HG02884 (cell line): ENCODE measurements around the gene DNAH6.
"Not testable (repeated sequence)": the region's sequence is repeated elsewhere in the genome, so short reads cannot be mapped to it uniquely, and the experiment has no call there.

ENCODE experiments used
- ATAC-seq: cut with Tn5 transposase; IDR thresholded peaks from one replicate; pipeline ENCODE4 v1.9.1; 2021; ENCODE audit warnings: mild to moderate bottlenecking, moderate library complexity; ENCODE audit not compliant: unreplicated experiment

DNAH6 gene, protein sequence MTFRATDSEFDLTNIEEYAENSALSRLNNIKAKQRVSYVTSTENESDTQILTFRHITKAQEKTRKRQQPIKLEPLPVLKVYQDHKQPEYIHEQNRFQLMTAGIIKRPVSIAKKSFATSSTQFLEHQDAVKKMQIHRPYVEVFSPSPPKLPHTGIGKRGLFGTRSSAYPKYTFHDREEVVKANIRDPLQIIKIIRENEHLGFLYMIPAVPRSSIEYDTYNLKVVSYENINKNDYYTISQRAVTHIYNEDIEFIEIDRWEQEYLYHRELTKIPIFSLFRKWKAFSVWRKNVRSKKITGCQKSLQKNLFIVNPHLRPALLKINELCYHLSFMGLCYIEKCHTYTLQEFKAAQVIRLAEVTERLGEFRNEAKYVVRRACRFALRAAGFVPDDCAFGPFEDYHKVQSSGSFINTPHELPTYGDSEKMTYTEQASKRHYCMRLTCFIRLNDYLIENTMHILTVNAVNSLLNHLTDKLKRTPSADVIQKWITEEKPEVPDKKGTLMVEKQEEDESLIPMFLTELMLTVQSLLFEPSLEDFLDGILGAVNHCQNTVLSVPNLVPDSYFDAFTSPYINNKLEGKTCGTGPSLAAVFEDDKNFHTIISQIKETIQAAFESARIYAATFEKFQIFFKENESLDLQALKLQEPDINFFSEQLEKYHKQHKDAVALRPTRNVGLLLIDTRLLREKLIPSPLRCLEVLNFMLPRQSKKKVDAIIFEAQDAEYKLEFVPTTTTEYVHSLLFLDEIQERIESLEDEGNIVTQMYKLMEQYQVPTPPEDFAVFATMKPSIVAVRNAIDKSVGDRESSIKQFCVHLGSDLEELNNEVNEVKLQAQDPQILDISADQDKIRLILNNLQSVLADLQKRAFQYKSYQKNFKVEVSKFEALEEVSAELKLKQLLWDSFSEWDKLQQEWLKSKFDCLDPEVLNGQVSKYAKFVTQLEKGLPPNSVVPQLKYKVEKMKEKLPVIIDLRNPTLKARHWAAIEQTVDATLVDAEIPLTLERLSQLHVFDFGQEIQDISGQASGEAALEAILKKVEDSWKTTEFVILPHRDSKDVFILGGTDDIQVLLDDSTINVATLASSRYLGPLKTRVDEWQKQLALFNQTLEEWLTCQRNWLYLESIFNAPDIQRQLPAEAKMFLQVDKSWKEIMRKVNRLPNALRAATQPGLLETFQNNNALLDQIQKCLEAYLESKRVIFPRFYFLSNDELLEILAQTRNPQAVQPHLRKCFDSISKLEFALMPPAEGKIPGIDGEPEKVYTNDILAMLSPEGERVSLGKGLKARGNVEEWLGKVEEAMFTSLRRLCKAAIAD (N-terminal part only)

GRCh38 chr2:84516234-84516986, at the start of gene DNAH6:
DNAH6 (plus strand) TSS chr2:84516498; CDS start chr2:84517827, 1,329 bp downstream.
- peak; percentile 97 for ATAC-seq

GRCh38 chr2:84467389-84467788, 48.9 kb upstream of the DNAH6 start:
- no peak for ATAC-seq

DNA sequence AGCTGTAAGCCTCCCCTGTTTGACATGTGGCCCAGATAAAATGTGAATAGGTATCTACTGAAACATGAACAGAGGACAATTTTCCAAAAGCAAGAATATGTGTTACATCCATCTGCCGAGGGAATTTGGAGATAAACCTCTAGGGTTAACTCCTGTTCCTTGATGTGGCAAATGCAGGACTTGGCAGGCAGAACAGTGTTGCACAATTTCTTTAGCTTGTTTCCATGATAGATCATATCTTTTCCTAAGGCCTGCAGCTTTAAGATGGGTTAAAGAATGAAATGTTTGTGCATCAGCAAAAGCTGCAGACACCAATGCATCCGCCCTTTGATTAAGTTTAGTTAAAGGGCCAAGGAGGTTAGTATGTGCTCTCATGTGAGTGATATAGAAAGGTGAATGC, 43.9 kb upstream of the DNAH6 start:
- not testable (repeated sequence) for ATAC-seq

GRCh38 chr2:84472856-84473565, 43.3 kb upstream of the DNAH6 start:
- ATAC-seq = no peak

DNA sequence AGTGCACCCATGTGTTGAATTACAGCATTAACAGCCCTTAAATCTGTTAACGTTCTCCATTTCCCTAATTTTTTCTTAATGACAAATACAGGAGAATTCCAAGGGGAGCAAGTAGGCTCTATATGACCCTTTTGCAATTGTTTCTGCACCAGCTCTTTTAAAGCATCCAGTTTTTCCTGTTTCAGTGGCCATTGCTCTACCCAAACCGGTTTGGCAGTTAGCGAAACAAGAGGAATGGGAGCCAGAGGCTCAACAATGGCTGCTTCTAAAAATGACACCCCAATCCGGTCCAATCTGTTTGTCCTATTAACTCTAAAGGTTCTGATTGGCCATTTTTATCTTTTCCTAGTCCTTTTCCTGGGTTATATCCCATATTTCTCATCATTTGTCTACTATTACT, 42.1 kb upstream of the DNAH6 start:
- ATAC-seq = no peak

DNA sequence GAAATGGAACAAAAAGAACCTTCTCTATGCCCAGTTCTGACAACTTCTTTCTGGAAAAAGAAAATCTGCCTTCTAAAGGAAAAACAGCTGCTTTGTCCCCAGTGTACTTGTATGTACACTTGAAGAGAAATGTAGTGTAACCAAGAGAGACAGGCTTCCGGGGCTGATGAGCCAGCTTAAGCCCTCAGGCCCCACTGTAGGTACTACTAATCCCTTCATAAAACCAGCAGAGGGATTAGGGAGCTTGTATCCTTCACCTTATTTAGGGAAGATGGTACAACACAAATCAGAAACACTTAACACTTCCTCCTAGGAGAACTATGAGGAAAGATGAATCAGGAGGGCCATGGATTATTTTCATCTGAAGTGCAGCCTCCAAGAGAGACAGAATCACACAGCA, 38.4 kb upstream of the DNAH6 start:
- no peak for ATAC-seq

DNA sequence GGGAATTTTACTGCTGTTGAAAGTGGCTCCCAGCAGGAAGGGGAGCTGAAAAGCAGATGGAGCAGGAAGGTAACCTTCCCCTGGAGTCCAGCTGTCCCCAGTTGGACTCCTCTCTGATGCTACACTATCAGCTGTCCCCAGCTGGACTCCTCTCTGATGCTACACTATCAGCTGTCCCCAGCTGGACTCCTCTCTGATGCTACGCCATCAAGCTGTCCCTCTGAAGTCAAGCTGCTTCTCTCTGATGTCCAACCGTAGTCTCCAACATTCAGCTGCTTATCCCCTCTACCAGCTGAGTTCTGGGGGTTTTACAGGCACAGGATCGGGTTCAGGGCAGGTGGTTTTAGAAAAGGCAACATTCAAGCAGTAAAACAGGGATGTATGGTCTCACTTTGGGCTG, 37.4 kb upstream of the DNAH6 start:
- ATAC-seq = no peak

DNA sequence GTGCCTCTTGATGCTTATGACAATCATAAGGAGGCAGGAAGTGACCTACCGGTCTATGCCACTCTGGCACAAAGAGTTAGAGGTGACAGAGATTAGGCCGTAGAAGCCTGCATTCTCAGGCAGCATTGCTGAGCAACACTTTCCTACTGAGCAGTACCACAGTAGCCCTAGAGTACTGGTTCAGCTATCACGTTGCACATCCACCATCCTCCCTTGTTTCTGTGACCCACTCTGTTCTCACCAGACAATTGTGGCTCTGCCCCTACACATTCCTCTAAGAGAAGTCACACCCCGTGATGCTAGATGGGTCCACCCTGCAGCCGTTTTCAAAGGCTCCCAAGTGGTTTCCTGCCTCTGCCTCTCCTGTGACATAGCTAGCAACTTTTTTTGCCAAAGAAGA, 34.6 kb upstream of the DNAH6 start:
- ATAC-seq = no peak

GRCh38 chr2:84482603-84483002, 33.7 kb upstream of the DNAH6 start:
- no peak for ATAC-seq

DNA sequence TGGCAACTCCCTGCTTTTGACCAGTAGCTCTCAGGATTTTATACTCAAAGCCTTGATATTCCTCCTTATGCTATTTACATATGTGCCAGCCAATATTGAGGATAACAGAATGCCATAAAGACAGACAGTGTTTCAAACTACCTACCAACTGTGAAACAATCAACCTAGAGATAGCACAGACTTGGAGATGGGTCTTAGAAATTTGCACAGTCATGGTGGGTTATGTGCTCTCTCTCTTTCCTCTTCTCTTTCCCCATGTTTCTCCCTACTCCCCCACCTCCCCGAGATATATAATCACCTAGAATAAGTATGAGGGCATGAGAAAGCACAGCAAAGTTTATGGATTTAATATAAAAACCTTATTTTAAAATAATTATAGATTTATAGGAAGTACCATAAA, 33.0 kb upstream of the DNAH6 start:
- no peak for ATAC-seq

DNA sequence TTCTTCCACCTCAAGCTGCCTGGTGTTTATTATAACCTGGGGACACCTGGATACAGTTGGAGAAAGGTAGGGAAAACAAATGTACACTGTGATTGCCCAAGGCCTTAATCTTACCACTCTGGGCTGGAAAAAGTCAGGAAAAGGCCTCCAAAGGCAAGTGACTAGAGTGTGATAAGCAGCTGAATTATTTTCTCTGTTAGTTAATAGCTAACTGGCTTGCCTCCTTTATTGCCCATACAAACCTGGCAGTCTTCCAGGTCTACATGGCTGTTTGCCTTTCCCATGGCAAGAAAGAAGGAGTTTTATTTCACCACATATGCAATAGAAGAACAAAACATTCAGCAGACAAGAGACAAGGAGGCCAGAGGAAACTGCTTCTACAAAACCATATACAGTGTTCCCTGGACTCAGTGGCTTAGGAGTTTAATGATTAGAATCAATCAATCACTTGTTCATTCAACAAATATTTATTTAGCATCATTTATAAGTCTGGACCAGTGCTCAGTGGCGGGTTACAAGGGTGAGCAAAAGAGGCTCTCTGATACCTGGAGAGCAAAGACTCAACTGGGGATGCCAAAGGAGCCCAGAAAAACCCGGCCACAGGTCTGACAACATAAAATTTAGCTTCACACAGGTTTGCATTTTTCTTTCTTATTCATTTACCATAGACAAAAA, 29.7 kb upstream of the DNAH6 start:
- no peak for ATAC-seq

DNA sequence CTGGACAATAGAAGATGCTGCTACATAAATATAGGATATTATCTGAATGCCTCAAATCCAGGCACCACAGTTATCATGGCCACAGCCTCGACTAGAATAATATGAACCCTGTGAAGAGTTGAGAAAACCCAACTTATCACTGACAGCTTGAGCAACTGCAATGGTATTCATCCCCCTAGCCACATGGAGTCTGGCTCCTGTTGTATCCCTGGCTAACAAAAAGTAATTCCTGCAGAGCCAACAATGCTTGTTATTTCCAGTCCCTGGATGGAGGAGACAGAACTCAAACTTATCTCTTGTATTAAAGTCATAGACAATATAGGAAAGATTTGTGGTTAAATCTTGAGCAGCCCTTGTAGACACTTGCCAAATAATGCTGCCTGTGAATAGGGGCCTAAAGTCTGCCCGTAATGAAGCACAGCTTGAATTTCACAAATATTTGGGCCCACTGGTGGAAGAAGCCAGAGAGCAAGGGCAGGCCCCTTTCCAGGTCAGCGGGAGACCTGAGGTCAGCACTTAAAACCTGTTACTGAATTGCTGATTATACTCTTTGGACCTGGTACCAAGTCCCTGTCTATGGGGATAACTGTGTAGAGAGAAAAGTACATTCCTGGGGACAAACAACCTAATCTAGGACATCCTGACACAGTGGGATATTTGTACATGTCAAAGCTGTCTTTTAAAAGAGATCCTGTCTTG, 28.9 kb upstream of the DNAH6 start:
- ATAC-seq = no peak

DNA sequence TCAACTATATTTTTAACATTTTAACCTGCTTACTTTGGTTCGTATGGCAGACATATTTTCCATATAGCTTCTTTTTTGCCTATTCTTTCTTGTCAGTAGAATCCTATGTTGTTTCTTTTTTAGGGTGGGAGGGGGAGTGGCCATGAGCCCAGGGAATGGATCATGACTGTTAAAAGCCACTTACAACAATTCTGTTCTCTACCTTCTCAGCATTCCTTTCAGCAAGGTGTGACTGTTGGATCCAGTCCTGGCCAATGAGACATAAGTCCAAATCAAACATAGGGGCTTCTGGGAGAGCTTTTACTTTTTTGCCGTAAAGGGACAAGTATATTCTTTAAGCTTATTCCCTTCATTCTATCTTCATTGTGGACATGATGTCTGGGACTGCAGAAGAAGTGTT, 25.0 kb upstream of the DNAH6 start:
- no peak for ATAC-seq

- ATAC-seq = no peak
Observed at GRCh38 chr2:84491741-84492140, 24.6 kb upstream of the DNAH6 start.

DNA sequence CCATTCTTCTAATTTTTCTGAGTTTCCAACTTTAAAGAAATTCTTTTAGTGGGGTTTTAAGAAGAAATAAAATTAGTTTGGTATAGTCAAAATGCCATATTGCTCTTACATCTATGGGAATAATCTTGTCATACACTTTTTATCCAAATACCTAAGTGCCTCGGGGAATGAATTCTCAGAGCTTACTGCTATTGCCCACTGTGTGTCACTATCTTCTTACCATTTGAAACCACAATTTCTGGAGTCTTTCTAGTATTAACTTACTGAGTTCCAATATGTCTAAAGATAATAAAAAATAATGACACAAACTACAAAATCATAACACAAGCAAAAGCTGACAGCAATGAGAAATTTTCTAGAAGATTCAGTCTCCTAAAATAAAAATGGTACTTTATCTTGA, 23.7 kb upstream of the DNAH6 start:
- no peak for ATAC-seq

- ATAC-seq = no peak
Observed at GRCh38 chr2:84493514-84493913, 22.8 kb upstream of the DNAH6 start.

DNA sequence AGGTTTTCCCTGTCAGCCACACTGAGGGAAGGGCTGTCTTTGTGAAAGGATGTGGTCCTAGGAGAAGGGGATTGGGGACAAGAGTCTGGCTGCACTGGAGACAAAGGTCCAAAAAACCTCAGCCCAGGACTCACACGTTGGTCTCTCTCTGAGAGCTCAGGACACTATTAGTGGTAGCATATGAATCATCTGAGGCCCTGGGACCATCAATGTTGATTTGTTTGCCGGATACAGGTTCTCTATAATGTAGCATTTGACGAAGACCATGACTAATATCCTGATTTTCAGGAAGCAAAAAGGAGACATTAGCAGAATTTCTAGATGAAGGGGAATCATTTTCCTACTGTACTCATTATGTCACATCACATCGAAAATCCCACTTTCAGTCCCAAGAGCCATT, 22.2 kb upstream of the DNAH6 start:
- ATAC-seq = no peak

GRCh38 chr2:84495539-84496146, 20.7 kb upstream of the DNAH6 start:
- no peak for ATAC-seq
